ENCODE results near the gene NXF3. TPM values are rescaled to one million over a fixed set of nuclear protein-coding genes. Genes with fewer than 3 reads are reported as not detected.
"Not testable (repeated sequence)": the region's sequence is repeated elsewhere in the genome, so short reads cannot be mapped to it uniquely, and the experiment has no call there.

NXF3 gene
- not detected in 2 replicates for total RNA-seq (2014; rRNA removed; shearing (Covaris generic))

- Histone ChIP-seq H3K9me3 (replicated peaks) (no peaks in the 10 kb centered on the region), H3K4me3 (no peak within 1 kb of the TSS), H3K27ac (no peak within 1 kb of the TSS), H3K36me3 (no peaks in the 10 kb centered on the region), H3K27me3 (no peaks in the 10 kb centered on the region; the same call in none of the 2 replicates), H3K4me1 (no peaks in the 10 kb centered on the region)
- no peak for DNase-seq
These were observed at the start of gene NXF3 for GRCh38 chrX:103092942-103093341. Gene NXF3 (minus strand): TSS chrX:103093143. CDS start chrX:103093023, 120 bp downstream.

- not testable (repeated sequence) for H3K36me3 ChIP-seq; H3K4me1 ChIP-seq; H3K27me3 ChIP-seq; DNase-seq; H3K27ac ChIP-seq; H3K9me3 ChIP-seq (replicated peaks); H3K4me3 ChIP-seq
These were observed 43.6 kb upstream of the NXF3 start for GRCh38 chrX:103136528-103136927.

GRCh38 chrX:103124284-103124683, 31.3 kb upstream of the NXF3 start:
- H3K4me3 ChIP-seq = no peak overlapping the region
- no peaks in the 10 kb centered on the region for H3K4me1 ChIP-seq
- H3K27ac ChIP-seq = no peak overlapping the region
- no peaks in the 10 kb centered on the region for H3K36me3 ChIP-seq
- H3K9me3 ChIP-seq (replicated peaks) = no peaks in the 10 kb centered on the region
- no peaks in the 10 kb centered on the region for H3K27me3 ChIP-seq
- no peak for DNase-seq

GRCh38 chrX:103120748-103121147, 27.8 kb upstream of the NXF3 start:
- Histone ChIP-seq H3K4me1 (no peaks in the 10 kb centered on the region), H3K27me3 (no peaks in the 10 kb centered on the region), H3K36me3 (no peaks in the 10 kb centered on the region), H3K27ac (no peak overlapping the region), H3K9me3 (replicated peaks) (no peaks in the 10 kb centered on the region), H3K4me3 (no peak overlapping the region)
- DNase-seq = no peak

GRCh38 chrX:103116970-103117369, 24.0 kb upstream of the NXF3 start:
- H3K4me3 ChIP-seq; DNase-seq; H3K27ac ChIP-seq; H3K27me3 ChIP-seq; H3K36me3 ChIP-seq; H3K9me3 ChIP-seq (replicated peaks); H3K4me1 ChIP-seq: not testable (repeated sequence)

- not testable (repeated sequence) for H3K4me1 ChIP-seq; DNase-seq; H3K36me3 ChIP-seq; H3K27ac ChIP-seq; H3K4me3 ChIP-seq; H3K9me3 ChIP-seq (replicated peaks); H3K27me3 ChIP-seq
These were observed 16.6 kb upstream of the NXF3 start for GRCh38 chrX:103109497-103109896.

GRCh38 chrX:103107836-103108235, 14.9 kb upstream of the NXF3 start:
- H3K36me3 ChIP-seq = no peaks in the 10 kb centered on the region
- H3K27ac ChIP-seq = no peak overlapping the region
- no peak overlapping the region for H3K4me3 ChIP-seq
- H3K9me3 ChIP-seq (replicated peaks) = no peaks in the 10 kb centered on the region
- no peaks in the 10 kb centered on the region for H3K27me3 ChIP-seq
- no peak for DNase-seq
- H3K4me1 ChIP-seq = no peaks in the 10 kb centered on the region

- H3K27ac ChIP-seq; H3K27me3 ChIP-seq; DNase-seq; H3K4me3 ChIP-seq; H3K36me3 ChIP-seq; H3K9me3 ChIP-seq (replicated peaks); H3K4me1 ChIP-seq: not testable (repeated sequence)
These were observed 14.3 kb upstream of the NXF3 start for GRCh38 chrX:103107227-103107737.

- DNase-seq = not testable (repeated sequence)
These were observed 11.4 kb upstream of the NXF3 start for GRCh38 chrX:103104370-103104769.

GRCh38 chrX:103103866-103104265, 10.9 kb upstream of the NXF3 start:
- not testable (repeated sequence) for H3K36me3 ChIP-seq; H3K9me3 ChIP-seq (replicated peaks); H3K4me1 ChIP-seq; H3K4me3 ChIP-seq; H3K27ac ChIP-seq; DNase-seq; H3K27me3 ChIP-seq

More at GRCh38 chrX:103104370-103104769, 11.4 kb upstream of the NXF3 start:
- H3K27me3 ChIP-seq; H3K36me3 ChIP-seq; H3K9me3 ChIP-seq (replicated peaks); H3K4me3 ChIP-seq; H3K27ac ChIP-seq; H3K4me1 ChIP-seq: not testable (repeated sequence)

GRCh38 chrX:103101299-103102042, 8.5 kb upstream of the NXF3 start:
- no peak overlapping the region for H3K4me3 ChIP-seq
- H3K27me3 ChIP-seq = no peaks in the 10 kb centered on the region; the same call in 1 of the 2 replicates
- no peaks in the 10 kb centered on the region for H3K4me1 ChIP-seq
- H3K9me3 ChIP-seq (replicated peaks) = no peaks in the 10 kb centered on the region
- H3K27ac ChIP-seq = no peak overlapping the region
- no peaks in the 10 kb centered on the region for H3K36me3 ChIP-seq
- DNase-seq = no peak

- H3K9me3 ChIP-seq (replicated peaks) = no peaks in the 10 kb centered on the region
- H3K27me3 ChIP-seq = no peaks in the 10 kb centered on the region; the same call in none of the 2 replicates
- no peak overlapping the region for H3K4me3 ChIP-seq
- no peaks in the 10 kb centered on the region for H3K4me1 ChIP-seq
- H3K36me3 ChIP-seq = no peaks in the 10 kb centered on the region
- H3K27ac ChIP-seq = no peak overlapping the region
- no peak for DNase-seq
These were observed 7.5 kb upstream of the NXF3 start for GRCh38 chrX:103100484-103100883.

- no peak overlapping the region for H3K4me3 ChIP-seq
- no peak overlapping the region for H3K27ac ChIP-seq
- no peaks in the 10 kb centered on the region; the same call in none of the 2 replicates for H3K27me3 ChIP-seq
- no peaks in the 10 kb centered on the region for H3K36me3 ChIP-seq
- H3K9me3 ChIP-seq (replicated peaks) = no peaks in the 10 kb centered on the region
- no peak for DNase-seq
- no peaks in the 10 kb centered on the region for H3K4me1 ChIP-seq
These were observed 6.7 kb upstream of the NXF3 start for GRCh38 chrX:103099691-103100090.

GRCh38 chrX:103098488-103098887, 5.5 kb upstream of the NXF3 start:
- Histone ChIP-seq H3K4me1 (no peaks in the 10 kb centered on the region), H3K36me3 (no peaks in the 10 kb centered on the region), H3K9me3 (replicated peaks) (no peaks in the 10 kb centered on the region), H3K27me3 (no peaks in the 10 kb centered on the region; the same call in none of the 2 replicates), H3K27ac (no peak overlapping the region), H3K4me3 (no peak overlapping the region)
- no peak for DNase-seq

GRCh38 chrX:103081051-103081450, 11.9 kb downstream of the NXF3 start:
- H3K36me3 ChIP-seq = no peaks in the 10 kb centered on the region
- H3K27me3 ChIP-seq = peaks cover 6% of the 10 kb centered on the region; the same call in 1 of the 2 replicates
- H3K4me3 ChIP-seq = no peak overlapping the region
- H3K9me3 ChIP-seq (replicated peaks) = no peaks in the 10 kb centered on the region
- no peaks in the 10 kb centered on the region for H3K4me1 ChIP-seq
- no peak for DNase-seq
- no peak overlapping the region for H3K27ac ChIP-seq

GRCh38 chrX:103073467-103073866, 19.5 kb downstream of the NXF3 start:
- Histone ChIP-seq H3K36me3 (no peaks in the 10 kb centered on the region), H3K27me3 (0 out of 2 replicates have a peak, but pooled peaks cover 3% of the 10 kb centered on the region), H3K4me3 (no peak overlapping the region), H3K27ac (no peak overlapping the region), H3K4me1 (no peaks in the 10 kb centered on the region), H3K9me3 (replicated peaks) (no peaks in the 10 kb centered on the region)
- no peak for DNase-seq

Measured in SJCRH30 (cell line).